Measurements from ENCODE around the gene PSME1.

PSME1 gene

DNA sequence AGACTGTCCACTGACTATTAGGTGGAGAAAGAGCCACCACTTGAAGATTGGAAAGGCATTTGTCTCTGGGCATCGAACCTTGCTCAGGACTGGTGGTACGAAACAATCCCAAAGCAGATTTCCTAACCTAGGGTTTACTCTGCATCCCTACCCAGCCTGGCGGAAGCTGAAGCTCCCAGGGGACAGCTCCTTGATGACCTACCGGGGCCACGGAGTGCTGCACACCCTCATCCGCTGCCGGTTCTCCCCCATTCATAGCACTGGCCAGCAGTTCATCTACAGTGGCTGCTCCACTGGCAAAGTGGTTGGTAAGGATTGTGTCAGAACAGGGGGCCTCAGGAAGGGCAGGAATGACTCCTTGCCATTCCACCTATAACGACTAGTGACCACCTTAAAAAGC lies 14.8 kb upstream of the PSME1 start:
- TF ChIP-seq CTCF (conservative IDR thresholded peaks at IDR 0.05; ENCODE audit: low read depth, low read length): no peak
- Histone ChIP-seq H4K20me1 (ENCODE audit: insufficient read depth) (no peaks in the 10 kb centered on the region), H3K27me3 (ENCODE audit: insufficient read depth, low read depth) (no peaks in the 10 kb centered on the region), H3K79me2 (ENCODE audit: insufficient read depth, low read depth) (no peaks in the 10 kb centered on the region), H3K4me1 (ENCODE audit: low read depth, poor library complexity, severe bottlenecking) (peaks cover under 1% of the 10 kb centered on the region), H3K36me3 (ENCODE audit: insufficient read depth) (no peaks in the 10 kb centered on the region), H3K27ac (no peak overlapping the region), H3K9ac (no peak overlapping the region), H2AFZ (ENCODE audit: low read depth) (no peak overlapping the region), H3K4me2 (no peak overlapping the region), H3K4me3 (IDR thresholded peaks at IDR 0.05; ENCODE audit: insufficient read depth, low read depth, low read length) (no peak overlapping the region)

- H3K4me1 ChIP-seq (ENCODE audit: low read depth, poor library complexity, severe bottlenecking): no peaks in the 10 kb centered on the region
- no peaks in the 10 kb centered on the region for H3K36me3 ChIP-seq (ENCODE audit: insufficient read depth)
- no peaks in the 10 kb centered on the region for H4K20me1 ChIP-seq (ENCODE audit: insufficient read depth)
- H3K27me3 ChIP-seq (ENCODE audit: insufficient read depth, low read depth): no peaks in the 10 kb centered on the region
- no peak overlapping the region for H3K4me3 ChIP-seq (IDR thresholded peaks at IDR 0.05; ENCODE audit: insufficient read depth, low read depth, low read length)
- H3K9ac ChIP-seq: no peak overlapping the region
- no peak overlapping the region for H3K4me2 ChIP-seq
- no peaks in the 10 kb centered on the region for H3K79me2 ChIP-seq (ENCODE audit: insufficient read depth, low read depth)
- H2AFZ ChIP-seq (ENCODE audit: low read depth): no peak overlapping the region
- no peak overlapping the region for H3K27ac ChIP-seq
- no peak for TF ChIP-seq CTCF (conservative IDR thresholded peaks at IDR 0.05; ENCODE audit: low read depth, low read length)
Observed at GRCh38 chr14:24122416-24122815, 13.6 kb upstream of the PSME1 start.

- Histone ChIP-seq H4K20me1 (ENCODE audit: insufficient read depth) (no peaks in the 10 kb centered on the region), H3K27me3 (ENCODE audit: insufficient read depth, low read depth) (no peaks in the 10 kb centered on the region), H3K9ac (no peak overlapping the region), H3K79me2 (ENCODE audit: insufficient read depth, low read depth) (no peaks in the 10 kb centered on the region), H3K4me2 (no peak overlapping the region), H2AFZ (ENCODE audit: low read depth) (no peak overlapping the region), H3K36me3 (ENCODE audit: insufficient read depth) (no peaks in the 10 kb centered on the region), H3K4me3 (IDR thresholded peaks at IDR 0.05; ENCODE audit: insufficient read depth, low read depth, low read length) (no peak overlapping the region), H3K27ac (no peak overlapping the region), H3K4me1 (ENCODE audit: low read depth, poor library complexity, severe bottlenecking) (no peaks in the 10 kb centered on the region)
- no peak for TF ChIP-seq CTCF (conservative IDR thresholded peaks at IDR 0.05; ENCODE audit: low read depth, low read length)
Observed at GRCh38 chr14:24122898-24123297, 13.1 kb upstream of the PSME1 start.

DNA sequence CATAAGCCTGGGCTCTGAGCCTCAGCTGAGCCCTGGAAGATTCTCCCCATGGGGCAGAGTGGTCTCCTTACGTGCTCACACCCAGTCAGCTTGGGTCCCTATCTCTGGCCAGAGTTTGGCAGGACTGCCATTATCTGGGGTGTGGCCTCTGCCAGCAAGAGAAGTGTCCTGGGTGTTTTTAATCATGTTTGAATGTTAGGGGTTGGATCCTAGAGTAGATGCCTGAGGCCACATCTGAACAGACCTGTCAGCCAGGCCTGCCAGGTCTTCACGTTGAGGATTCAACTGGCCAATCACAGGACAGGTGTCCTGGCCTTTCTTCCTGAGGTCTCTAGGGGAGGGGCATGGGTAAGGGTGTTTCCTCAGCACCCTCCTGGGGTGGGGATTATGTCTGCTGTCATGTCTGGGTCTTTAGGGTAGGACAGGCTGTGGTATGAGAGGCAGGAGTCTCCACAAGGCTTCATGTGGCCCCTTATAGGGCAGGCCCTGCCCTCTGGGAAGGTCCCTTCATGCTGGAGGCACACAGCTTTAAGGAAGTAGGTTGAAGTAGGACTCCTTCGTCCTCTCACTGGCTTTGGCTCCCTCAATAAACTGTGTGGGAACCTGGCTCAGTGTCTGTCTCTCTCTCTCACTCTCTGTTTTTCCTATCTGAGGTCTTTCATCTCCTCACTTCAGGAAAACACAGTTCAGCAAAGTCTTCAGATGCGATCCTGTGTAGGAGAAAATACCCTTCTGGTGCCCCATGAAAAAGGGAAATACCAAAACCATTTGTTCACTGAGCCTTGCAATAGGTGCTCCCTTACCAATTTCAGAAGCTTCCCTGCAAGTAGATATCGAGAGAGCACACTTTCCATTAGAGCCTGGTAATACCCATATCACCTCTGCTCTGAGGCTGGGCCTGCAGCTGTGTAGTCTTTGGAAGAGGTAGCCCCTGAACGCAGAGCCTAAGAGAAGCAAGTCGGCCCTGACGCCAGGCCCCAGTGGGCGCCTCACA lies 12.3 kb upstream of the PSME1 start:
- TF ChIP-seq CTCF (conservative IDR thresholded peaks at IDR 0.05; ENCODE audit: low read depth, low read length): no peak
- Histone ChIP-seq H3K36me3 (ENCODE audit: insufficient read depth) (no peaks in the 10 kb centered on the region), H3K27ac (no peak overlapping the region), H3K9ac (no peak overlapping the region), H3K4me2 (no peak overlapping the region), H4K20me1 (ENCODE audit: insufficient read depth) (no peaks in the 10 kb centered on the region), H3K79me2 (ENCODE audit: insufficient read depth, low read depth) (no peaks in the 10 kb centered on the region), H2AFZ (ENCODE audit: low read depth) (no peak overlapping the region), H3K27me3 (ENCODE audit: insufficient read depth, low read depth) (no peaks in the 10 kb centered on the region), H3K4me1 (ENCODE audit: low read depth, poor library complexity, severe bottlenecking) (no peaks in the 10 kb centered on the region), H3K4me3 (IDR thresholded peaks at IDR 0.05; ENCODE audit: insufficient read depth, low read depth, low read length) (no peak overlapping the region)
